Upper lobe of left lung (tissue), 6 donors: Measurements from ENCODE around the gene MS4A10. TPM values are rescaled to one million over a fixed set of nuclear protein-coding genes. Genes with fewer than 3 reads are reported as not detected.

Source experiments
- ATAC-seq, 2 donors: fragments of 200-7000 bp; cut with Tn5 transposase; one replicate each; pipeline ENCODE4 v1.9.1; 2022; ENCODE audit warnings: mild to moderate bottlenecking in 2 of 2, moderate library complexity in 2 of 2; ENCODE audit not compliant: low FRiP score in 2 of 2
- DNase-seq, 2 donors: peaks; one replicate each; pipeline ENCODE4 v3.0.0-alpha.2; 2019 to 2020
- H3K27ac ChIP-seq, 4 donors: fragments of 200-600 bp; sonication (generic); one replicate each; pipeline ENCODE4 v1.5.1; 2016 to 2019
- H3K27me3 ChIP-seq, 4 donors: fragments of 200-600 bp; sonication (generic); one replicate each; pipeline ENCODE4 v1.5.1; 2017 to 2019
- H3K36me3 ChIP-seq, 4 donors: fragments of 200-600 bp; sonication (generic); one replicate each; pipeline ENCODE4 v1.5.1; 2016 to 2019
- H3K4me1 ChIP-seq, 4 donors: fragments of 200-600 bp; sonication (generic); one replicate each; pipeline ENCODE4 v1.5.1; 2018 to 2019
- H3K4me3 ChIP-seq, 4 donors: fragments of 200-600 bp; sonication (generic); one replicate each; pipeline ENCODE4 v1.5.1; 2017 to 2019; ENCODE audit warnings: mild to moderate bottlenecking in 2 of 4, moderate library complexity in 1 of 4
- H3K9me3 ChIP-seq, 4 donors: fragments of 200-600 bp; sonication (generic); one replicate each; pipeline ENCODE4 v1.5.1; 2018 to 2019
- CTCF ChIP-seq, 6 experiments: fragments of 450-650 bp in 4 of 6; fragments of 200-600 bp in 2 of 6; sonication (generic) in 2 of 6; IDR thresholded peaks; one replicate each; pipeline ENCODE4 v1.5.1; 2016 to 2019; ENCODE audit warnings: antibody characterized with exemption in 6 of 6
- EP300 ChIP-seq, 4 donors: sonication (generic); formaldehyde crosslinking; IDR thresholded peaks; one replicate each; pipeline ENCODE4 v1.5.1; 2017; ENCODE audit warnings: antibody characterized with exemption in 4 of 4, control low read depth in 2 of 4
- POLR2A ChIP-seq, 4 donors: fragments of 450-650 bp; IDR thresholded peaks; one replicate each; pipeline ENCODE4 v1.5.1; 2016 to 2017; ENCODE audit warnings: antibody characterized with exemption in 4 of 4, mild to moderate bottlenecking in 2 of 4
- POLR2AphosphoS5 ChIP-seq, 2 donors: sonication (generic); formaldehyde crosslinking; IDR thresholded peaks; one replicate each; pipeline ENCODE4 v1.5.1; 2017; ENCODE audit warnings: antibody characterized with exemption in 2 of 2
- WGBS, 2 donors: methylation state at CpG; one replicate each; pipeline ENCODE4 v1.1.5; 2017 to 2018; 5-methylcytosine and 5-hydroxymethylcytosine counted together
- total RNA-seq, 6 donors: library from RNA; depleted of rRNA in 4 of 6; stranded (reverse); fragments of >200 nt in 4 of 6; gene quantifications; one replicate each; pipeline versions ENCODE4 v1.1.0 to v1.2.1, GENCODE V29; 2016 to 2021
- donor health status: DM: no; HTN: no; CAD: no; lungs with moderate emphysema.
- donor health status: DM: no; HTN: yes; CAD: no; lungs with severe emphysema.

Gene MS4A10
- total RNA-seq, 6 donors from 2014 or later, result not detected

GRCh38 chr11:60744114-60744513 lies 41.0 kb upstream of the MS4A10 start:
- Histone ChIP-seq H3K4me3 (no peak overlapping the region), H3K36me3 (no peaks in the 10 kb centered on the region), H3K27me3 (no peaks in the 10 kb centered on the region), H3K4me1 (no peaks in the 10 kb centered on the region), H3K27ac (no peak overlapping the region), H3K9me3 (peaks cover 0 to 4% (median 0%) of the 10 kb centered on the region in 4 donors)
- DNase-seq, result no peak
- 90 to 92% methylated on average over 5 of the region's 5 CpGs for WGBS, 2 donors
- TF ChIP-seq CTCF (IDR thresholded peaks at IDR 0.05), result no peak
- TF ChIP-seq POLR2A (IDR thresholded peaks at IDR 0.05), result no peak
- TF ChIP-seq POLR2AphosphoS5 (IDR thresholded peaks at IDR 0.05), result no peak
- TF ChIP-seq EP300 (IDR thresholded peaks at IDR 0.05), result no peak
- ATAC-seq, result no peak

GRCh38 chr11:60747359-60747873 lies 37.7 kb upstream of the MS4A10 start:
- no peak overlapping the region for H3K4me3 ChIP-seq
- no peak for DNase-seq
- no peak overlapping the region for H3K27ac ChIP-seq
- TF ChIP-seq POLR2A (IDR thresholded peaks at IDR 0.05) (no peak), CTCF (IDR thresholded peaks at IDR 0.05) (no peak), POLR2AphosphoS5 (IDR thresholded peaks at IDR 0.05) (no peak), EP300 (IDR thresholded peaks at IDR 0.05) (no peak)
- 92 to 96% methylated on average over 14 of the region's 14 CpGs for WGBS, 2 donors
- no peaks in the 10 kb centered on the region for H3K36me3 ChIP-seq
- H3K9me3 ChIP-seq, result no peaks in the 10 kb centered on the region
- ATAC-seq, result peak in 1 of 2 donors; percentile 21
- H3K27me3 ChIP-seq, result no peaks in the 10 kb centered on the region
- H3K4me1 ChIP-seq, result no peaks in the 10 kb centered on the region

GRCh38 chr11:60748225-60748624 lies 36.9 kb upstream of the MS4A10 start:
- no peaks in the 10 kb centered on the region for H3K4me1 ChIP-seq
- TF ChIP-seq CTCF (IDR thresholded peaks at IDR 0.05), result no peak
- no peak for TF ChIP-seq POLR2AphosphoS5 (IDR thresholded peaks at IDR 0.05)
- no peak for TF ChIP-seq POLR2A (IDR thresholded peaks at IDR 0.05)
- no peak for TF ChIP-seq EP300 (IDR thresholded peaks at IDR 0.05)
- H3K4me3 ChIP-seq, result no peak overlapping the region
- ATAC-seq (no peak), DNase-seq (peak in 1 of 2 donors; percentile 52)
- H3K36me3 ChIP-seq, result no peaks in the 10 kb centered on the region
- H3K9me3 ChIP-seq, result no peaks in the 10 kb centered on the region
- 89 to 90% methylated on average over 16 to 17 of the region's 17 CpGs for WGBS, 2 donors
- H3K27ac ChIP-seq, result no peak overlapping the region
- H3K27me3 ChIP-seq, result no peaks in the 10 kb centered on the region

GRCh38 chr11:60748821-60749220 lies 36.3 kb upstream of the MS4A10 start:
- WGBS, 2 donors, result 78 to 81% methylated on average over 6 to 8 of the region's 8 CpGs
- no peak overlapping the region for H3K27ac ChIP-seq
- H3K9me3 ChIP-seq, result no peaks in the 10 kb centered on the region
- H3K4me3 ChIP-seq, result no peak overlapping the region
- no peaks in the 10 kb centered on the region for H3K4me1 ChIP-seq
- DNase-seq (no peak), ATAC-seq (no peak)
- H3K36me3 ChIP-seq, result no peaks in the 10 kb centered on the region
- TF ChIP-seq CTCF (IDR thresholded peaks at IDR 0.05) (no peak), POLR2AphosphoS5 (IDR thresholded peaks at IDR 0.05) (no peak), EP300 (IDR thresholded peaks at IDR 0.05) (no peak), POLR2A (IDR thresholded peaks at IDR 0.05) (no peak)
- no peaks in the 10 kb centered on the region for H3K27me3 ChIP-seq

- H3K4me3 ChIP-seq, result no peak overlapping the region
- no peaks in the 10 kb centered on the region for H3K9me3 ChIP-seq
- DNase-seq (no peak), ATAC-seq (no peak)
- peaks cover 0 to 3% (median 0%) of the 10 kb centered on the region in 4 donors for H3K4me1 ChIP-seq
- no peak overlapping the region for H3K27ac ChIP-seq
- no peaks in the 10 kb centered on the region for H3K27me3 ChIP-seq
- TF ChIP-seq CTCF (IDR thresholded peaks at IDR 0.05) (no peak), EP300 (IDR thresholded peaks at IDR 0.05) (no peak), POLR2AphosphoS5 (IDR thresholded peaks at IDR 0.05) (no peak), POLR2A (IDR thresholded peaks at IDR 0.05) (no peak)
- no peaks in the 10 kb centered on the region for H3K36me3 ChIP-seq
- WGBS, 2 donors, result 64 to 68% methylated on average over 3 of the region's 3 CpGs
Observed at GRCh38 chr11:60750911-60751310, 34.2 kb upstream of the MS4A10 start.
